ENCODE data around the gene BCAT1. TPM values are rescaled to one million over a fixed set of nuclear protein-coding genes. Genes with fewer than 3 reads are reported as not detected.

BCAT1 gene
- total and polyA plus RNA-seq, 2 donors (not counting 3 experiments of a cell fraction or from before 2014, with no cell fraction given): 21.6 to 267 TPM

DNA sequence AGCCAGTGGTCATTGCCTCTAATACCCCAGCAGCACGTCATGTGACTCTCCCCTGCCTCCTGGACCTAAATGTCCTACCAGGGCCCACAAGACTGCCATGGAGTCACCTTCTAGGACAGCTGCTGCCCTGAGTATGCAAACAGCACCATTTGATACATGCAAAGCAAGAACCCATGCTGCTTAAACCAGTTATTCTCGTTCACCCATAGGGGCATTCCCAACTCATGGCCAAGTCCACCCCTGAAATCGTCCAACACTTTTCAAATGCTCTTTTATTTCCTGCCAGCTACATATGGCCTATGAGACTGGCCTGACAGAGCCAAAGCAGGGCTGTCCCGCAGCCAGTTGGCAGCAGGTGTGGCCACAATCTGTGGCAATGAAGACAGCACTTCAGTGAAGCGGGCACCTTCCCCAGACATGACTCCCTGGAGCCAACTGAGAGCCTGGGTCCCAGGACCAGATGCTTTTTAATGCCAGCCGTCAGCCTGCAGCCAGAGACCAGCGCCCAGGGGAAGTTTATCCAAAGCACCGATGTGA, 99.9 kb downstream of the BCAT1 start:
- Histone ChIP-seq H4K20me1 (replicated peaks; ENCODE audit: control insufficient read depth, extremely low read depth, insufficient read depth, low read length) (no peaks in the 10 kb centered on the region), H3K9ac (replicated peaks; ENCODE audit: extremely low read depth, insufficient read depth, low read length) (no peak overlapping the region), H3K9me1 (replicated peaks; ENCODE audit: control insufficient read depth, extremely low read depth, insufficient read depth, low read length) (no peaks in the 10 kb centered on the region), H3K27ac (ENCODE audit: insufficient read depth, low read depth, low read length) (no peak overlapping the region), H3K4me1 (ENCODE audit: control insufficient read depth, extremely low read depth, insufficient read depth, low read length) (peaks cover 37% of the 10 kb centered on the region), H3K4me2 (ENCODE audit: insufficient read depth, low read length) (no peak overlapping the region), H3K4me3 (replicated peaks in 1 of 3; ENCODE audit: insufficient read depth in 1 of 3, low read depth in 1 of 3, low read length in 3 of 3) (no peak overlapping the region), H3K9me3 (replicated peaks; ENCODE audit: control insufficient read depth, insufficient read depth, low read length) (no peaks in the 10 kb centered on the region), H2AFZ (ENCODE audit: low read depth, low read length) (no peak overlapping the region), H3K36me3 (ENCODE audit: control insufficient read depth in 2 of 2, extremely low read depth in 1 of 2, insufficient read depth in 2 of 2, low read length in 2 of 2) (peaks cover 10 to 11% of the 10 kb centered on the region in 2 experiments), H3K79me2 (ENCODE audit: control insufficient read depth, insufficient read depth, low read length) (peaks cover 19% of the 10 kb centered on the region), H3K27me3 (ENCODE audit: control insufficient read depth in 2 of 2, insufficient read depth in 2 of 2, low read length in 2 of 2) (no peaks in the 10 kb centered on the region)
- CTCF ChIA-PET: no interaction called here
- TF ChIP-seq, protein P1, sequence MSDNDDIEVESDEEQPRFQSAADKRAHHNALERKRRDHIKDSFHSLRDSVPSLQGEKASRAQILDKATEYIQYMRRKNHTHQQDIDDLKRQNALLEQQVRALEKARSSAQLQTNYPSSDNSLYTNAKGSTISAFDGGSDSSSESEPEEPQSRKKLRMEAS (IDR thresholded peaks at IDR 0.05; ENCODE audit: insufficient read depth, insufficient read length): no peak
- TF ChIP-seq POLR2A (IDR thresholded peaks at IDR 0.05; ENCODE audit: low read depth, low read length) (no peak), EZH2 (IDR thresholded peaks at IDR 0.05; ENCODE audit: borderline replicate concordance, low read depth, low read length, severe bottlenecking) (no peak), JUN (IDR thresholded peaks at IDR 0.05; ENCODE audit: borderline replicate concordance, insufficient read depth, insufficient read length, low read depth) (no peak), FOS (IDR thresholded peaks at IDR 0.05; ENCODE audit: borderline replicate concordance, insufficient read depth, low read length) (no peak), POLR2AphosphoS5 (IDR thresholded peaks at IDR 0.05; ENCODE audit: insufficient read depth, low read depth, low read length) (no peak), GATA2 (IDR thresholded peaks at IDR 0.05; ENCODE audit: insufficient read depth, insufficient read length, low read depth, low read length) (no peak), MYC (IDR thresholded peaks at IDR 0.05; ENCODE audit: low read depth, low read length) (no peak)
- TF ChIP-seq, protein P2, sequence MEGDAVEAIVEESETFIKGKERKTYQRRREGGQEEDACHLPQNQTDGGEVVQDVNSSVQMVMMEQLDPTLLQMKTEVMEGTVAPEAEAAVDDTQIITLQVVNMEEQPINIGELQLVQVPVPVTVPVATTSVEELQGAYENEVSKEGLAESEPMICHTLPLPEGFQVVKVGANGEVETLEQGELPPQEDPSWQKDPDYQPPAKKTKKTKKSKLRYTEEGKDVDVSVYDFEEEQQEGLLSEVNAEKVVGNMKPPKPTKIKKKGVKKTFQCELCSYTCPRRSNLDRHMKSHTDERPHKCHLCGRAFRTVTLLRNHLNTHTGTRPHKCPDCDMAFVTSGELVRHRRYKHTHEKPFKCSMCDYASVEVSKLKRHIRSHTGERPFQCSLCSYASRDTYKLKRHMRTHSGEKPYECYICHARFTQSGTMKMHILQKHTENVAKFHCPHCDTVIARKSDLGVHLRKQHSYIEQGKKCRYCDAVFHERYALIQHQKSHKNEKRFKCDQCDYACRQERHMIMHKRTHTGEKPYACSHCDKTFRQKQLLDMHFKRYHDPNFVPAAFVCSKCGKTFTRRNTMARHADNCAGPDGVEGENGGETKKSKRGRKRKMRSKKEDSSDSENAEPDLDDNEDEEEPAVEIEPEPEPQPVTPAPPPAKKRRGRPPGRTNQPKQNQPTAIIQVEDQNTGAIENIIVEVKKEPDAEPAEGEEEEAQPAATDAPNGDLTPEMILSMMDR (IDR thresholded peaks at IDR 0.05; ENCODE audit: extremely low read depth in 1 of 2, insufficient read depth in 1 of 2, low read depth in 1 of 2, low read length in 2 of 2): no peak
- no peak for DNase-seq (ENCODE audit: low read depth, low spot score)
- dilution Hi-C loops (cut with MboI; ENCODE audit: extremely low pct_ligation_motif_present, low sequenced_read_pairs) (no loop called here), intact Hi-C loops (cut with micrococcal nuclease) (no loop called here)
- no TSS peak for BruUV-seq (replicated peaks)
- POLR2A ChIA-PET: no interaction called here
- FAIRE-seq: no peak
